B cell (primary cell): Measurements from ENCODE around the gene SLC6A18. TPM values are rescaled to one million over a fixed set of nuclear protein-coding genes. Genes with fewer than 3 reads are reported as not detected.

ENCODE experiments used
- ATAC-seq: fragments of 200-7000 bp; cut with Tn5 transposase; one replicate; pipeline ENCODE4 v1.10.0; 2021; ENCODE audit warnings: low read depth, mild to moderate bottlenecking, moderate number of reproducible peaks, moderate library complexity
- CTCF ChIA-PET: fragments of 350-600 bp; sonication (Branson Sonifier 250); formaldehyde crosslinking; loops from one replicate; lab custom pipeline; 2021; ENCODE audit warnings: antibody characterized with exemption, inconsistent platforms; lab: Charles Lee
- POLR2A ChIA-PET: fragments of 350-600 bp; sonication (Branson Sonifier 250); formaldehyde crosslinking; loops from one replicate; lab custom pipeline; 2021; ENCODE audit warnings: antibody characterized with exemption; lab: Charles Lee
- DNase-seq: peaks from one replicate; pipeline ENCODE4 v3.0.0; 2013
- H2AFZ ChIP-seq: 2 replicates; pipeline ENCODE4 v1.6.1; 2012; ENCODE audit warnings: mild to moderate bottlenecking, low read depth, low read length; ENCODE audit not compliant: insufficient read depth, poor library complexity, severe bottlenecking
- H3K27ac ChIP-seq, 2 donors: 1 replicate in 1 of 2; 2 replicates in 1 of 2; pipeline ENCODE4 v1.5.1; 2012 to 2013; ENCODE audit warnings: low read length in 2 of 2, mild to moderate bottlenecking in 2 of 2, moderate library complexity in 1 of 2
- H3K27me3 ChIP-seq, 4 experiments: fragments of 200-600 bp in 1 of 4; sonication (generic) in 1 of 4; replicated peaks in 1 of 4; 1 replicate in 2 of 4; 2 replicates in 2 of 4; pipeline versions ENCODE4 v1.6.1 to v1.7.0; 2013 to 2016; ENCODE audit warnings: low read length in 3 of 4, mild to moderate bottlenecking in 2 of 4, mixed read lengths in 1 of 4, moderate library complexity in 1 of 4; ENCODE audit not compliant: insufficient read depth in 4 of 4, control insufficient read depth in 3 of 4; ENCODE audit errors: control extremely low read depth in 1 of 4
- H3K36me3 ChIP-seq, 2 experiments: replicated peaks in 1 of 2; 1 replicate in 1 of 2; 2 replicates in 1 of 2; pipeline versions ENCODE4 v1.6.1 to v1.7.1; 2013; ENCODE audit warnings: low read length in 1 of 2; ENCODE audit not compliant: insufficient read depth in 2 of 2, control insufficient read depth in 1 of 2; ENCODE audit errors: control extremely low read depth in 1 of 2, extremely low read depth in 1 of 2
- H3K4me1 ChIP-seq, 2 donors: fragments of 200-600 bp in 1 of 2; sonication (generic) in 1 of 2; 1 replicate in 1 of 2; 2 replicates in 1 of 2; pipeline versions ENCODE4 v1.5.1 to v1.6.1; 2013 to 2017; ENCODE audit warnings: low read length in 2 of 2; ENCODE audit not compliant: control insufficient read depth in 2 of 2, insufficient read depth in 2 of 2
- H3K4me2 ChIP-seq: replicated peaks from 2 replicates; pipeline ENCODE3; 2012; ENCODE audit warnings: mild to moderate bottlenecking, low read depth, low read length; ENCODE audit not compliant: poor library complexity, severe bottlenecking
- H3K4me3 ChIP-seq, 5 experiments: fragments of 200-600 bp in 1 of 5; sonication (generic) in 1 of 5; 1 replicate in 3 of 5; 2 replicates in 2 of 5; pipeline versions ENCODE4 v1.5.1 to v1.7.0; 2011 to 2016; ENCODE audit warnings: low read length in 4 of 5, mild to moderate bottlenecking in 4 of 5, low read depth in 2 of 5, control low read depth in 1 of 5, moderate library complexity in 1 of 5; ENCODE audit not compliant: insufficient read depth in 1 of 5; ENCODE audit errors: control extremely low read depth in 1 of 5, extremely low read depth in 1 of 5
- H3K79me2 ChIP-seq: fragments of 200-600 bp; sonication (generic); one replicate; pipeline ENCODE4 v1.6.0; 2016; ENCODE audit warnings: low read length; ENCODE audit not compliant: control insufficient read depth, insufficient read depth
- H3K9ac ChIP-seq: fragments of 200-600 bp; sonication (generic); 2 replicates; pipeline ENCODE4 v1.6.1; 2017; ENCODE audit warnings: mild to moderate bottlenecking, low read length, moderate library complexity
- H3K9me3 ChIP-seq, 3 donors: one replicate each; pipeline versions ENCODE4 v1.6.1 to v1.7.1; 2013; ENCODE audit warnings: low read length in 2 of 3; ENCODE audit not compliant: control insufficient read depth in 2 of 3, insufficient read depth in 1 of 3; ENCODE audit errors: control extremely low read depth in 1 of 3
- H4K20me1 ChIP-seq: 2 replicates; pipeline ENCODE4 v1.6.0; 2012; ENCODE audit warnings: mild to moderate bottlenecking, low read length; ENCODE audit not compliant: insufficient read depth, control insufficient read depth, poor library complexity, severe bottlenecking
- H3K27ac Mint-ChIP-seq: one replicate; pipeline ENCODE4 v1.8.0; 2021; ENCODE audit warnings: mixed read lengths
- H3K27me3 Mint-ChIP-seq: one replicate; pipeline ENCODE4 v1.8.0; 2021; ENCODE audit warnings: mixed read lengths
- H3K4me1 Mint-ChIP-seq: one replicate; pipeline ENCODE4 v1.8.0; 2021; ENCODE audit warnings: mixed read lengths
- H3K4me3 Mint-ChIP-seq: one replicate; pipeline ENCODE4 v1.8.0; 2021; ENCODE audit warnings: mixed read lengths
- H3K9me3 Mint-ChIP-seq: one replicate; pipeline ENCODE4 v1.8.0; 2022; ENCODE audit warnings: mixed read lengths; ENCODE audit not compliant: insufficient read depth
- CTCF ChIP-seq: fragments of 200-600 bp; IDR thresholded peaks from one replicate; pipeline ENCODE4 v1.8.0; 2022; ENCODE audit warnings: antibody characterized with exemption, mild to moderate bottlenecking
- EZH2 ChIP-seq: IDR thresholded peaks from 2 replicates; pipeline ENCODE4 v1.6.1; 2012; ENCODE audit warnings: borderline replicate concordance, low read depth, mild to moderate bottlenecking, moderate library complexity, low read length; ENCODE audit not compliant: insufficient read depth, poor library complexity, severe bottlenecking
- WGBS: methylation state at CpG from one replicate; pipeline ENCODE4 v1.1.5; 2013; ENCODE audit warnings: missing lambda C conversion rate; ENCODE audit not compliant: insufficient coverage; 5-methylcytosine and 5-hydroxymethylcytosine counted together
- intact Hi-C: fragments of 100-400 bp; cut with micrococcal nuclease; formaldehyde crosslinking; loops from one replicate; pipeline ENCODE4 v1.10.0; 2022
- polyA plus RNA-seq: library from polyadenylated mRNA; depleted of rRNA; stranded (reverse); fragments of >200 nt; gene quantifications from 2 replicates; pipeline ENCODE4 v1.2.3, GENCODE V29; 2012
- total RNA-seq, 2 donors: library from RNA; stranded (reverse); fragments of 120-200 nt in 1 of 2; gene quantifications; 1 replicate in 1 of 2; 2 replicates in 1 of 2; pipeline versions ENCODE4 v1.2.3 to v1.2.4, GENCODE V29; 2013 to 2022

The SLC6A18 gene
- total and polyA plus RNA-seq, 2 donors (not counting 1 experiment from before 2014, with no cell fraction given) = not detected

- Mint-ChIP-seq H3K9me3 (no peaks in the 10 kb centered on the region), H3K27me3 (no peaks in the 10 kb centered on the region), H3K4me3 (no peak overlapping the region), H3K27ac (no peak overlapping the region), H3K4me1 (peaks cover 4% of the 10 kb centered on the region)
- ATAC-seq (no peak), DNase-seq (no peak)
- no peaks in the 10 kb centered on the region for H3K36me3 ChIP-seq
- no peak overlapping the region for H3K27ac ChIP-seq
- no peak overlapping the region for H3K4me2 ChIP-seq
- ChIA-PET POLR2A (interaction anchor here (0.5 kb wide), 1 partner anchor 163 kb away, joined by 4 read pairs; no protein-coding TSS in a partner anchor), CTCF (no interaction called here)
- H2AFZ ChIP-seq = no peak overlapping the region
- intact Hi-C loops = no loop called here
- H3K79me2 ChIP-seq = no peaks in the 10 kb centered on the region
- WGBS = 91% methylated on average over 16 of the region's 17 CpGs
- H3K9me3 ChIP-seq = peaks cover 0 to 27% (median 0%) of the 10 kb centered on the region in 3 donors
- TF ChIP-seq EZH2 (no peak), CTCF (no peak)
- no peak overlapping the region for H3K4me3 ChIP-seq
- no peaks in the 10 kb centered on the region for H4K20me1 ChIP-seq
- H3K9ac ChIP-seq = no peak overlapping the region
- H3K4me1 ChIP-seq = no peaks in the 10 kb centered on the region
- H3K27me3 ChIP-seq = no peaks in the 10 kb centered on the region
Observed at GRCh38 chr5:1257363-1257762, 32.2 kb downstream of the SLC6A18 start.

- H4K20me1 ChIP-seq = no peaks in the 10 kb centered on the region
- H2AFZ ChIP-seq = no peak overlapping the region
- no peaks in the 10 kb centered on the region for H3K79me2 ChIP-seq
- no peak overlapping the region for H3K9ac ChIP-seq
- Mint-ChIP-seq H3K4me3 (no peak overlapping the region), H3K27ac (no peak overlapping the region), H3K27me3 (no peaks in the 10 kb centered on the region), H3K9me3 (no peaks in the 10 kb centered on the region), H3K4me1 (peaks cover 4% of the 10 kb centered on the region)
- whole genome bisulfite sequencing = 95% methylated on average over 13 of the region's 13 CpGs
- no peak for ATAC-seq
- H3K9me3 ChIP-seq = peaks cover 0 to 31% (median 4%) of the 10 kb centered on the region in 3 donors
- DNase-seq = no peak
- intact Hi-C loops = no loop called here
- ChIA-PET POLR2A (interaction anchor here (0.5 kb wide), 1 partner anchor 163 kb away, joined by 4 read pairs; no protein-coding TSS in a partner anchor), CTCF (no interaction called here)
- H3K4me3 ChIP-seq = no peak overlapping the region
- no peak overlapping the region for H3K27ac ChIP-seq
- H3K36me3 ChIP-seq = no peaks in the 10 kb centered on the region
- no peaks in the 10 kb centered on the region for H3K27me3 ChIP-seq
- TF ChIP-seq EZH2 = no peak
- no peak overlapping the region for H3K4me2 ChIP-seq
- no peaks in the 10 kb centered on the region for H3K4me1 ChIP-seq
Observed at GRCh38 chr5:1257841-1258240, 32.7 kb downstream of the SLC6A18 start.
